ENCODE data around the gene FBXL7. TPM values are rescaled to one million over a fixed set of nuclear protein-coding genes. Genes with fewer than 3 reads are reported as not detected.

Gene FBXL7
- total and polyA plus RNA-seq, 2 donors (not counting 3 experiments of a cell fraction or from before 2014, with no cell fraction given), result 23.5 to 32.2 TPM

DNA sequence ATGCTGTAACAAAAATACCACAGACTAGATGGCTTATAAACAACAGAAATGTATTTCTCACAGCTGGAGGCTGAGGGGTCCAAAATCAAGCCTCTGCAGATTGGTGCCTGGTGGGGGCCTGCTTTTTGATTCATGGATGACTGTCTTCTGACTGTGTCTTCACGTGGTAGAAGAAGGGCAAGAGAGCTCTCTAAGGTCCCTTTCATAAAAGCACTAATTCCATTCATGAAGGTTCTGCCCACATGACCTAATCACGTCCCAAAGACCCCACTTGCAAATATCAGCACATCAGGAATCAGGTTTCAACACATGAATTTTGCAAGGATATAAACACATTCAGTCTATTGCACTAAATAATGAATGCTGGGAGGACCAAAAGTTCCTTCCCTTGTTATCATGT is 401.2 kb downstream of the FBXL7 start:
- H3K79me2 ChIP-seq (ENCODE audit: control insufficient read depth, insufficient read depth, low read length), result no peaks in the 10 kb centered on the region
- H3K9ac ChIP-seq (replicated peaks; ENCODE audit: extremely low read depth, insufficient read depth, low read length), result no peak overlapping the region
- no peak for DNase-seq (ENCODE audit: low read depth, low spot score)
- no peak overlapping the region for H3K4me3 ChIP-seq (replicated peaks in 1 of 3; ENCODE audit: insufficient read depth in 1 of 3, low read depth in 1 of 3, low read length in 3 of 3)
- POLR2A ChIA-PET, result no interaction called here
- H3K9me1 ChIP-seq (replicated peaks; ENCODE audit: control insufficient read depth, extremely low read depth, insufficient read depth, low read length), result no peaks in the 10 kb centered on the region
- no TSS peak for BruUV-seq (replicated peaks)
- H3K36me3 ChIP-seq (ENCODE audit: control insufficient read depth in 2 of 2, extremely low read depth in 1 of 2, insufficient read depth in 2 of 2, low read length in 2 of 2), result no peaks in the 10 kb centered on the region
- intact Hi-C loops (cut with micrococcal nuclease), result no loop called here
- H3K9me3 ChIP-seq (replicated peaks; ENCODE audit: control insufficient read depth, insufficient read depth, low read length), result no peaks in the 10 kb centered on the region
- no peaks in the 10 kb centered on the region for H3K27me3 ChIP-seq (ENCODE audit: control insufficient read depth in 2 of 2, insufficient read depth in 2 of 2, low read length in 2 of 2)
- H3K4me2 ChIP-seq (ENCODE audit: insufficient read depth, low read length), result no peak overlapping the region
- no peak overlapping the region for H2AFZ ChIP-seq (ENCODE audit: low read depth, low read length)
- dilution Hi-C loops (cut with MboI; ENCODE audit: extremely low pct_ligation_motif_present, low sequenced_read_pairs), result no loop called here
- H3K27ac ChIP-seq (ENCODE audit: insufficient read depth, low read depth, low read length), result no peak overlapping the region
- CTCF ChIA-PET, result interaction anchor here (0.8 kb wide), 1 partner anchor 9 kb away, joined by 3 read pairs; no protein-coding TSS in a partner anchor
- FAIRE-seq, result no peak
- no peaks in the 10 kb centered on the region for H4K20me1 ChIP-seq (replicated peaks; ENCODE audit: control insufficient read depth, extremely low read depth, insufficient read depth, low read length)
- H3K4me1 ChIP-seq (ENCODE audit: control insufficient read depth, extremely low read depth, insufficient read depth, low read length), result peaks cover 2% of the 10 kb centered on the region
- TF ChIP-seq JUN (IDR thresholded peaks at IDR 0.05; ENCODE audit: borderline replicate concordance, insufficient read depth, insufficient read length, low read depth) (no peak), POLR2A (IDR thresholded peaks at IDR 0.05; ENCODE audit: low read depth, low read length) (no peak), FOS (IDR thresholded peaks at IDR 0.05; ENCODE audit: borderline replicate concordance, insufficient read depth, low read length) (no peak), POLR2AphosphoS5 (IDR thresholded peaks at IDR 0.05; ENCODE audit: insufficient read depth, low read depth, low read length) (no peak), GATA2 (IDR thresholded peaks at IDR 0.05; ENCODE audit: insufficient read depth, insufficient read length, low read depth, low read length) (no peak), EZH2 (IDR thresholded peaks at IDR 0.05; ENCODE audit: borderline replicate concordance, low read depth, low read length, severe bottlenecking) (no peak), CTCF (IDR thresholded peaks at IDR 0.05; ENCODE audit: extremely low read depth in 1 of 2, insufficient read depth in 1 of 2, low read depth in 1 of 2, low read length in 2 of 2) (no peak), MYC (IDR thresholded peaks at IDR 0.05; ENCODE audit: low read depth, low read length) (no peak)
- TF ChIP-seq, protein P1, sequence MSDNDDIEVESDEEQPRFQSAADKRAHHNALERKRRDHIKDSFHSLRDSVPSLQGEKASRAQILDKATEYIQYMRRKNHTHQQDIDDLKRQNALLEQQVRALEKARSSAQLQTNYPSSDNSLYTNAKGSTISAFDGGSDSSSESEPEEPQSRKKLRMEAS (IDR thresholded peaks at IDR 0.05; ENCODE audit: insufficient read depth, insufficient read length), result no peak

Data from endothelial cell of umbilical vein (primary cell).